Measurements from ENCODE around the gene BCL2L15.

DNA sequence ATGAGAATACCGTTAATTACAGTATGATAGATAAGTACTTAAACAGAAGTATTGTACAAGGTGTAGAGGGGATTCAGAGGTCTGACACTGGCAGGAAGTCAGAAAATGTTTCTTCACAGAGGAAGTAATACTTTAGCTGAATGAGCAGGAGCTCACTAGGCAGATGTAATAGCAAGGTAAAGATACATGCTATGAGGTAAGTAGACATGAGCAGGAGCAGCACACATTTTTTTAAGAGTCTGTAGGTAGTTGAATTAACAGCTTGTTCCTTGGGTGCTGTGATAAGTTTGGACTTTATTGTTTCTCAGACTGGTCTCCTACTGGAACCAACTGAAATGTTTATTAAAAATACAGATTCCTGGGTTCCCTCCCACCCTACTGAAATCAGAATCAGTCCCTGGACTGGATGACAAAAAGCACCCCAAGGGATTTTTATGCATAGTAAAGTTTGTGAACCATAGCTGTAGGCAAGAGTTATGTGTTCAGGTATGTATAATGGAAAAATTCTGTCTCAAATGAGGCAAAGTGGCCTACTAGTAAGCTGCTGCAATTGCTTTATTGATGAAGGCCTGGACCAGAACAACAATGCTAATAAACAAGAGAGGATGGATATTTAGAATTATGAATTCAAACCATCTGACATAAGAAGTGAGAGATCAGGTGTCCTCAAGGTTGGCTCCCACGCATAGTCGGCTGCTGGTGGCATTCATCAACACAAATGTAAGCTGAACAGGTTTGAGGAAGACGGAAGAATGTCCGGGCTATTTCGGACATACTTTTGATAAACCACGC, 16.3 kb upstream of the BCL2L15 start:
- TF ChIP-seq, protein P1, sequence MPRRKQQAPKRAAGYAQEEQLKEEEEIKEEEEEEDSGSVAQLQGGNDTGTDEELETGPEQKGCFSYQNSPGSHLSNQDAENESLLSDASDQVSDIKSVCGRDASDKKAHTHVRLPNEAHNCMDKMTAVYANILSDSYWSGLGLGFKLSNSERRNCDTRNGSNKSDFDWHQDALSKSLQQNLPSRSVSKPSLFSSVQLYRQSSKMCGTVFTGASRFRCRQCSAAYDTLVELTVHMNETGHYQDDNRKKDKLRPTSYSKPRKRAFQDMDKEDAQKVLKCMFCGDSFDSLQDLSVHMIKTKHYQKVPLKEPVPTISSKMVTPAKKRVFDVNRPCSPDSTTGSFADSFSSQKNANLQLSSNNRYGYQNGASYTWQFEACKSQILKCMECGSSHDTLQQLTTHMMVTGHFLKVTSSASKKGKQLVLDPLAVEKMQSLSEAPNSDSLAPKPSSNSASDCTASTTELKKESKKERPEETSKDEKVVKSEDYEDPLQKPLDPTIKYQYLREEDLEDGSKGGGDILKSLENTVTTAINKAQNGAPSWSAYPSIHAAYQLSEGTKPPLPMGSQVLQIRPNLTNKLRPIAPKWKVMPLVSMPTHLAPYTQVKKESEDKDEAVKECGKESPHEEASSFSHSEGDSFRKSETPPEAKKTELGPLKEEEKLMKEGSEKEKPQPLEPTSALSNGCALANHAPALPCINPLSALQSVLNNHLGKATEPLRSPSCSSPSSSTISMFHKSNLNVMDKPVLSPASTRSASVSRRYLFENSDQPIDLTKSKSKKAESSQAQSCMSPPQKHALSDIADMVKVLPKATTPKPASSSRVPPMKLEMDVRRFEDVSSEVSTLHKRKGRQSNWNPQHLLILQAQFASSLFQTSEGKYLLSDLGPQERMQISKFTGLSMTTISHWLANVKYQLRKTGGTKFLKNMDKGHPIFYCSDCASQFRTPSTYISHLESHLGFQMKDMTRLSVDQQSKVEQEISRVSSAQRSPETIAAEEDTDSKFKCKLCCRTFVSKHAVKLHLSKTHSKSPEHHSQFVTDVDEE (CRISPR knock-in tag; IDR thresholded peaks at IDR 0.05) = no peak
- TF ChIP-seq ZFP30 (CRISPR knock-in tag; IDR thresholded peaks at IDR 0.05) (no peak), OSR1 (CRISPR knock-in tag; IDR thresholded peaks at IDR 0.05) (no peak), ZFP3 (CRISPR knock-in tag; IDR thresholded peaks at IDR 0.05) (no peak), RARB (CRISPR knock-in tag; IDR thresholded peaks at IDR 0.05) (no peak), ESRRG (CRISPR knock-in tag; IDR thresholded peaks at IDR 0.05) (no peak)

Data from SK-N-SH treated with all-trans-retinoic acid at 6 μM for 48 hours (cell line).